Heart left ventricle (tissue), 16 donors: ENCODE results near the gene GORAB. TPM values are rescaled to one million over a fixed set of nuclear protein-coding genes. Genes with fewer than 3 reads are reported as not detected.

Experiments used
- ATAC-seq, 4 donors: fragments of 200-7000 bp; cut with Tn5 transposase; one replicate each; pipeline ENCODE4 v1.9.1; 2020 to 2022; ENCODE audit warnings: moderate library complexity in 4 of 4, mild to moderate bottlenecking in 3 of 4, moderate number of reproducible peaks in 1 of 4
- DNase-seq, 5 donors: peaks; one replicate each; pipeline ENCODE4 v3.0.0-alpha.2; 2020
- H3K27ac ChIP-seq, 12 donors: fragments of 200-600 bp; sonication (generic) in 4 of 12; one replicate each; pipeline versions ENCODE4 v1.5.0 to v1.8.0; 2016 to 2022; ENCODE audit warnings: mild to moderate bottlenecking in 2 of 12
- H3K27me3 ChIP-seq, 9 donors: fragments of 200-600 bp; sonication (generic) in 2 of 9; one replicate each; pipeline versions ENCODE4 v1.5.1 to v1.8.0; 2016 to 2022; ENCODE audit warnings: mild to moderate bottlenecking in 3 of 9
- H3K36me3 ChIP-seq, 9 donors: fragments of 200-600 bp; sonication (generic) in 2 of 9; one replicate each; pipeline versions ENCODE4 v1.5.0 to v1.8.0; 2018 to 2022; ENCODE audit warnings: mild to moderate bottlenecking in 2 of 9
- H3K4me1 ChIP-seq, 12 donors: fragments of 200-600 bp; sonication (generic) in 4 of 12; one replicate each; pipeline versions ENCODE4 v1.5.0 to v1.8.0; 2016 to 2022; ENCODE audit warnings: mild to moderate bottlenecking in 3 of 12
- H3K4me3 ChIP-seq, 12 donors: fragments of 200-600 bp; sonication (generic) in 4 of 12; one replicate each; pipeline versions ENCODE4 v1.5.0 to v1.8.0; 2017 to 2022; ENCODE audit warnings: mild to moderate bottlenecking in 9 of 12, moderate library complexity in 4 of 12
- H3K9me3 ChIP-seq, 12 donors: fragments of 200-600 bp; sonication (generic) in 4 of 12; one replicate each; pipeline versions ENCODE4 v1.5.0 to v1.8.0; 2016 to 2022; ENCODE audit warnings: mild to moderate bottlenecking in 1 of 12
- POLR2A ChIP-seq, 2 donors: fragments of 450-650 bp; IDR thresholded peaks; one replicate each; pipeline ENCODE4 v1.6.1; 2017; ENCODE audit warnings: antibody characterized with exemption in 2 of 2, mild to moderate bottlenecking in 2 of 2, moderate library complexity in 2 of 2
- WGBS, 4 donors: extraction: QIAGEN DNeasy Blood & Tissue Kit in 2 of 4; methylation state at CpG; one replicate each; pipeline versions ENCODE4 v1.1.5 to v1.1.7; 2013 to 2018; 5-methylcytosine and 5-hydroxymethylcytosine counted together
- intact Hi-C, 10 donors: fragments of 100-400 bp; cut with DNase I; formaldehyde crosslinking; loops; one replicate each; pipeline versions ENCODE4 v1.11.1 to v1.14.2; 2022
- polyA plus RNA-seq, 2 donors: library from polyadenylated mRNA; stranded (reverse); fragments of 200-250 nt; gene quantifications; one replicate each; pipeline ENCODE4 v1.2.3, GENCODE V29; 2013
- total RNA-seq, 9 donors: library from RNA; depleted of rRNA in 2 of 9; stranded (reverse); fragments of >200 nt in 2 of 9; fragmentation: NEBNext Ultra II Directional in 3 of 9; extraction: Animal tissue kit (Norgen Biotek cat#: 25700) in 3 of 9; gene quantifications; one replicate each; pipeline versions ENCODE4 v1.1.0 to v1.2.4, GENCODE V29; 2016 to 2023
- TF ChIP-seq, protein P1 (sequence below), 12 donors: fragments of 200-600 bp; sonication (generic) in 4 of 12; IDR thresholded peaks; one replicate each; pipeline versions ENCODE4 v1.5.0 to v1.8.0; 2018 to 2022; ENCODE audit warnings: antibody characterized with exemption in 12 of 12, mild to moderate bottlenecking in 5 of 12
- donor health status: ischemic (EF 13 %, LVEDD 7.1; RV severe dilation, severe dysfunction).
- donor health status: healthy with polysubstance abuse.
- donor health status: DM: no; HTN: yes; CAD: no.
- donor health status: DM: no; HTN: no; CAD: no.
- donor health status: ischemic (EF 25% LVEDD 6.9; RV normal size, moderate dysfunction).
- donor health status: ischemic (EF 25% LVEDD 5.7; RV mildly dilated, moderate dysfunction).
- donor health status: healthy.
- donor health status: DM: yes; HTN: yes; CAD: no.
- donor health status: ischemic (EF 35%, LVEDD 5.7; RV mildly dilated, moderate dysfunction).
- donor health status: nonischemic (EF 11% LVEDD 7.7; RV severe dilation, severe dysfunction).
- donor health status: DM: yes; HTN: yes; CAD: no.
- donor health status: PGD.
- donor health status: ischemic (EF 29% LVEDD 5.4; RV normal size, mild dysfunction).
- donor health status: nonischemic (EF 23%, LVEDD 6.1; RV moderate dilation, normal function).

The GORAB gene
- total and polyA plus RNA-seq, 11 donors, result 4.7 to 15.5 (median 7.3) TPM

DNA sequence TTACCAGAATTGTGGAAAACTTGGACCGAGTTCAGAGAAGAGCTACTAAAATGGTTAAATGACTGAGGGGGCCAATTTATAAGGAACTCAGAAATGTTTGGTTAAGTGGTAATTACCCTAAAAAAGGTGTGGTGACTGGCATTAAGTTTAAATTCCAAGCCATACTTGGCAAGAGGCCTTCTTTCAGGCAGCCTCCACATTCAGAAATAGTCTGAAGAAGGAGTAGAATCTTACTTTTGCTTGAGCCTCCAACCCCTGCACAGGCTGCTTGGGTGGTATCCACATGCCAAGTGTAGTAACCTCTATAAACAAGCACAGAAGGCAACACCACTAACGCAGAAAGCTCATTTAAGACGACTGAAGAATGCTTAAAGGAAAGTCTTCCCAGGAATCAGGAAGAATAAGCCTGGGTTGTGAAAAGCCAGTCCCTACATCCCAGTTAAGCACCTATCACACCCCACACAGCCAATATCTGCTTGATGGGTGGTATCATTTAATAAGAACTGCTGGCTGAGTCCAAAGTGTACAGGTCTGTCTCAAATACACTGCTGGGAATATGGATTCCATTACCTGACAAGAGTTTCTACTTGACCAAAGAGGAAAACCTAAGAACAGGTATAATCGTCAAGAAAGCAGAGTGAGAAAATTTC is 13.7 kb upstream of the GORAB start:
- H3K27ac ChIP-seq, result no peak overlapping the region
- intact Hi-C loops, result loop anchor here in 1 of 10 donors (10.0 kb wide), 1 partner anchor 94 kb away; no protein-coding TSS in a partner anchor
- peaks cover 0 to 7% (median 0%) of the 10 kb centered on the region in 12 donors for H3K4me1 ChIP-seq
- 89 to 94% (median 91%) methylated on average over 4 of the region's 4 CpGs for WGBS, 4 donors
- no peaks in the 10 kb centered on the region for H3K9me3 ChIP-seq
- DNase-seq (no peak), ATAC-seq (no peak)
- no peaks in the 10 kb centered on the region for H3K36me3 ChIP-seq
- TF ChIP-seq, protein P1, sequence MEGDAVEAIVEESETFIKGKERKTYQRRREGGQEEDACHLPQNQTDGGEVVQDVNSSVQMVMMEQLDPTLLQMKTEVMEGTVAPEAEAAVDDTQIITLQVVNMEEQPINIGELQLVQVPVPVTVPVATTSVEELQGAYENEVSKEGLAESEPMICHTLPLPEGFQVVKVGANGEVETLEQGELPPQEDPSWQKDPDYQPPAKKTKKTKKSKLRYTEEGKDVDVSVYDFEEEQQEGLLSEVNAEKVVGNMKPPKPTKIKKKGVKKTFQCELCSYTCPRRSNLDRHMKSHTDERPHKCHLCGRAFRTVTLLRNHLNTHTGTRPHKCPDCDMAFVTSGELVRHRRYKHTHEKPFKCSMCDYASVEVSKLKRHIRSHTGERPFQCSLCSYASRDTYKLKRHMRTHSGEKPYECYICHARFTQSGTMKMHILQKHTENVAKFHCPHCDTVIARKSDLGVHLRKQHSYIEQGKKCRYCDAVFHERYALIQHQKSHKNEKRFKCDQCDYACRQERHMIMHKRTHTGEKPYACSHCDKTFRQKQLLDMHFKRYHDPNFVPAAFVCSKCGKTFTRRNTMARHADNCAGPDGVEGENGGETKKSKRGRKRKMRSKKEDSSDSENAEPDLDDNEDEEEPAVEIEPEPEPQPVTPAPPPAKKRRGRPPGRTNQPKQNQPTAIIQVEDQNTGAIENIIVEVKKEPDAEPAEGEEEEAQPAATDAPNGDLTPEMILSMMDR (IDR thresholded peaks at IDR 0.05), result no peak
- TF ChIP-seq POLR2A (IDR thresholded peaks at IDR 0.05), result no peak
- H3K4me3 ChIP-seq, result no peak overlapping the region
- H3K27me3 ChIP-seq, result no peaks in the 10 kb centered on the region

DNA sequence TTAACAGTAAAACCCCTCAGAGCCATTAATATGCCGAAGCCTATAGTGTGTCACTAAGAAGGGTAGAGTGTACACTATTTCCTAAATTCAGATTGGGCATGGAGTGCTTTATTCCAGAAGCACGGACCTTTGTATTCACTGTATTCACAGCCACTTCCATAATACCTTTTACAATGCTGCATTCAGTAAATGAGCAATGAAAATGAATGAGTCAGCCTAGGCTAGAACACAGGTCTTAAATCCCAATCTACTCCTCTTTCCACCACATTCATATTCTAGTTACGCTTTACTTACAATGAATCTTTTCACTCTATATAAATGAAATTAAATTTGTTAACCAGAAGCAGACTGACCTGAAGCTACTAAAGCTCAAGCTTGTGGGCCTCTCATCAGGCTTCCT is 13.0 kb upstream of the GORAB start:
- WGBS, 4 donors, result 88 to 94% (median 91%) methylated on average over 3 of the region's 3 CpGs
- ATAC-seq, result no peak
- Histone ChIP-seq H3K9me3 (no peaks in the 10 kb centered on the region), H3K27me3 (no peaks in the 10 kb centered on the region), H3K36me3 (no peaks in the 10 kb centered on the region), H3K27ac (no peak overlapping the region), H3K4me1 (peaks cover 0 to 7% (median 0%) of the 10 kb centered on the region in 12 donors), H3K4me3 (no peak overlapping the region)
- no peak for TF ChIP-seq POLR2A (IDR thresholded peaks at IDR 0.05)
- TF ChIP-seq, protein P1 (IDR thresholded peaks at IDR 0.05), result no peak
- no peak for DNase-seq
- intact Hi-C loops, result loop anchor here in 1 of 10 donors (10.0 kb wide), 1 partner anchor 94 kb away; no protein-coding TSS in a partner anchor

DNA sequence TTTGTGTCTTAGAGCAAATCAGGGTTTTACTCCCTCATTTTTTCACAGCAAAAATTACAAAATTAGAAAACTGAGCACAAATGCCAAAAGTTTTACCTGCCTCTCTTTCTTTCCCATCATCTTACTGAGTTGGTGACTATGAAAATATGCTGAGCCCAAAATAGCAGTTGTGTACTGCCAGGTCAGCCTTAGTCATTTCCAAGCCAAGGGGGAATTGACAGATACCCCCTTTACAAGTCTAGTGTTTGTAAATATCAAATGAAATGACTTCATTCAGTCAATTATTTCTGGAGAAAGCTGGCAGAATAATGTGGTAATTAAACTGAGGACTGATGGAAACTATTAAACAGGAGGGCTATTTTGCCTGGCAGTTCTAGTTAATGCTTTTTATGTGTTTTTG is 11.4 kb upstream of the GORAB start:
- DNase-seq (no peak), ATAC-seq (no peak)
- Histone ChIP-seq H3K4me3 (no peak overlapping the region), H3K27me3 (no peaks in the 10 kb centered on the region), H3K36me3 (no peaks in the 10 kb centered on the region), H3K9me3 (no peaks in the 10 kb centered on the region), H3K27ac (no peak overlapping the region), H3K4me1 (peaks cover 0 to 7% (median 0%) of the 10 kb centered on the region in 12 donors)
- intact Hi-C loops, result no loop called here
- no peak for TF ChIP-seq POLR2A (IDR thresholded peaks at IDR 0.05)
- TF ChIP-seq, protein P1 (IDR thresholded peaks at IDR 0.05), result no peak

DNA sequence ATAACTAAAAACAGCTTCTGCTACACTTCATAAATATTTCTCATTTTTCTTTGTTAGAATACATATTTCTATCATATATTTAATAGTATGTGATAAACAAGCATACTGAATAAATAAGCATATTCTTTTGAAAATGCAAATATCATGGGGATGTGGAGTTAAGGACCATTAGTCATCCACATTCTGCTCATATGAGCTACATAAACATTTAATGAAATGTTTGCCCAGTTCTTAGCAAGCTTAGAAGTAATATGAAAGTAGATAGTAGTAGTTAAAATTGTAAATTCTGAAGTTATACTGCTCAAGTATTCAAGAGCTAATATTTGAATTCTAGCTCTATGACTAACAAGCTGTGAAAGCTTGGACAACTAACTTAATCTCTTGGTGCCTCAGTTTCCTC is 10.1 kb upstream of the GORAB start:
- ATAC-seq (no peak), DNase-seq (no peak)
- Histone ChIP-seq H3K4me1 (peaks cover 0 to 7% (median 0%) of the 10 kb centered on the region in 12 donors), H3K9me3 (no peaks in the 10 kb centered on the region), H3K27me3 (no peaks in the 10 kb centered on the region), H3K4me3 (no peak overlapping the region), H3K27ac (no peak overlapping the region), H3K36me3 (no peaks in the 10 kb centered on the region)
- TF ChIP-seq, protein P1 (IDR thresholded peaks at IDR 0.05), result no peak
- TF ChIP-seq POLR2A (IDR thresholded peaks at IDR 0.05), result no peak
- intact Hi-C loops, result no loop called here
